NCI-H1694 treated with DMSO at 0.1 percent for 48 hours (cell line): ENCODE measurements around the gene AGPAT3.

Source experiments
- DNase-seq: peaks from one replicate; lab custom pipeline; 2025; lab: John Stamatoyannopoulos, UW

Gene AGPAT3

DNA sequence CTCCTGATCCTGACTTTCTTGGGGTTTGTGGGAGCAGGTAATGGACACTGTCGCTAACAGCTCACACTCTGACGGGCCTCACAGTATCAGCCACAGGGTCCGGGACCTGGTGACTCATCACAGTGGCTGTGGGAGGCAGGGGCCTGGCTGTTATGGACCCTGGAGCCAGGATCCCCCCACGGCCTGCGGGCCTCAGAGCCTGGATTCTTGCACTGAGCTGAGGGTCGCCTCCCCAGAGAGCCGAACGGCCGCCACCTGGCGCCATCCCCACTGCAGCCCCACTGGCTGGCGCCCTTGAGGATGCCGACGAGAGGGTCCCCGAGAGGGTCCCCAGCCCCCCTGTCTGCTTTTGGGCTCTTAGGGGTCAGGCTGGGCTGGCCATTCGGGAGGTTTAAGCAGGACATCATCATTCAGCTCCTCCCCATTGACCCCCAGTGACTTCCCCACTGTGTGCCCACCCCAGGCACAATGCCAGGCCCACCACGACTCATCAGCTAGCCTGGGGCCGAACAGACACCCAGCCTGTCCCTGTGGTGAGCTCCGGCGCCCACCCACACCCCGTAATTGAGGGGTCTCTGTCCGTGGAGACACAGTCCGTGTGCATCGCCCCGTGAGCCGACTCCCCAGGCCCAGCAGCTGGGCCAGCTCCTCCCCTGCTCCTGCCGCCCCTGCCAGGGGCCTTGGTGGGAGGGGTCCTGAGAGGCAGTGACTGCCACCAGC lies 116.3 kb downstream of the AGPAT3 start:
- DNase-seq: no peak

DNA sequence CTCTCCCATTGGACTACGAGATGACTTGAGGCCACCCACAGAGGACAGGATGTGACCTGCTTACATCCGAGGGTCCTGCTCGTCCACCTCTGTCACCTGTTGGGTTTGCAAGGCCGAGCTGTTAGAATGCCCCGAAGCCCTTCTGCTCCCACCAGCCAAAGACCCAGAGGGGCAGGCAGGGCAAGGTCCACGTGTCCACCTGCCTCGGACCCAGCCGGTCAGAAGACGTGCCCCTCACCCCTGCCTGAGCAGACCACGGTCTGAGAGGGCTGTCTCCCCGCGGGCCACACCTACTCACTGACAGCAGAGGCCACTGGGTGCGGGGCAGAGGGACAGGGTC lies 116.8 kb downstream of the AGPAT3 start:
- no peak for DNase-seq

DNA sequence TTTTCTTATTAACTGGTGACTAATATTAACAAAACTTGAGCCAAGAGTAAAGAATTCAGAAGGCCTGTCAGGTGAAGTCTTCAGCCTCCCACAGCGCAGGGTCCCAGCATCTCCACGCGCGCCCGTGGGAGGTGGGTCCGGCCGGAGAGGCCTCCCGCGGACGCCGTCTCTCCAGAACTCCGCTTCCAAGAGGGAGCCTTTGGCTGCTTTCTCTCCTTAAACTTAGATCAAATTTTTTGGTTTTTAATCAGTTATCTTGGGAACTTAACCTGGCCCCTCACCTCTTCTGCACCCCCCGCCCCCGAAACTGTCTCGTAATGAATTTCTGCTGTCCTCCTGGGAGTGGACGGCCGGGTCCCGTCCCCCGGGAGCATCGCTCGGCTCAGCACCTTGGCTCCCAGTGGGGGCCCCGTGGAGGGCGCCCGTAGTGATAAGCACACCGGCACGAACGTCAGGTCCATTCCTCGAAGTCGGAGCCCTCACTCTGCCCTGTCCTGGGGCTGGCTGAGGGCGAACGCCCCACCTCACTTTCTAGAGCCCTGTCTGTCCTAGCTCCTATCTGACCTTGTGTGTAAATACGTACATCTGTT lies 117.6 kb downstream of the AGPAT3 start:
- no peak for DNase-seq

DNA sequence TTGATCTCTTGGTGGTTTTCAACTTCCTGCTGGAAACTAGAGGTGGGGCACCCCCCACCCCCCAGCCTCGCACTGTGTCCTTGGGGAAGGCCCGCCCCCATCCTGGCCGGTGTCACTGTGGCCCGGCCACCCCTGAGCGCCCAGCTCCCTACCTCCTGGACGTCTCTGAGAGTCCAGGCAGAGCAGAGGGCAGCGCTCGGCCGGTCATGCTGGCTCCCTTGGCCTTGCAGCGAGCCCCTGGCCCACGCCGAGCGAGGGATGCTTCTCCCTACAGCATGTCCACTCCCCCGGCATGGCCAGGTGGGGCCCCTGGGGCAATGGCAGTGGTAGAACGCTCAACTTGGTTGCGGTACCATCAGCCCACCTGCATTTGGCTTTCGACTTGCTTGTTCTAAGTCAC lies 118.4 kb downstream of the AGPAT3 start:
- DNase-seq: no peak

DNA sequence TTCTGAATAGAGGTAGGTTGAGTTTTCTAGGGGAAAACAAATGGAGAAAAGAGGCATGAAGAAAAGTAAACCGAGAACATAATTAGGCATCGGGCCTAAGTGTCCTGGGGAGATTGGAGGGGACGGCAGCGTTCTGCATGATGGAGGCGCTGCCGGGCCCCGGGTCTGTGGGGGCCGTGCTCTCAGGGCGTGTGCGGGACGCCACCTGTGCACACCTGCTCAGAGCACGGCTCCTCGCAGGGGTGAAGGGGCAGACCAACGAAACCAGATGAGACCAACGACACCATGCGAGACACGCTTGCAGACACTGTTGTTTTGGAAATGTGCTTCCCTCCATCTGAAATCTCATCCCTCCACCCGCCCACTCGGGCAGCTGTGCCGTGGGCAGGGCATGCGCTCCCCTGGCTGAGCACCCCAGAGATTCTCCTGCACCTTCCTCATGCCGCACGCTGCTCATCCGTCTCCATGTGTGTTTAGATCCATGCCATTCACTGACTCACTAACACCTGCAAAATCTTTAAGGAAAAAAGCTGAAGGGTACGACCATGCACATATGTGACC lies 118.9 kb downstream of the AGPAT3 start:
- no peak for DNase-seq

DNA sequence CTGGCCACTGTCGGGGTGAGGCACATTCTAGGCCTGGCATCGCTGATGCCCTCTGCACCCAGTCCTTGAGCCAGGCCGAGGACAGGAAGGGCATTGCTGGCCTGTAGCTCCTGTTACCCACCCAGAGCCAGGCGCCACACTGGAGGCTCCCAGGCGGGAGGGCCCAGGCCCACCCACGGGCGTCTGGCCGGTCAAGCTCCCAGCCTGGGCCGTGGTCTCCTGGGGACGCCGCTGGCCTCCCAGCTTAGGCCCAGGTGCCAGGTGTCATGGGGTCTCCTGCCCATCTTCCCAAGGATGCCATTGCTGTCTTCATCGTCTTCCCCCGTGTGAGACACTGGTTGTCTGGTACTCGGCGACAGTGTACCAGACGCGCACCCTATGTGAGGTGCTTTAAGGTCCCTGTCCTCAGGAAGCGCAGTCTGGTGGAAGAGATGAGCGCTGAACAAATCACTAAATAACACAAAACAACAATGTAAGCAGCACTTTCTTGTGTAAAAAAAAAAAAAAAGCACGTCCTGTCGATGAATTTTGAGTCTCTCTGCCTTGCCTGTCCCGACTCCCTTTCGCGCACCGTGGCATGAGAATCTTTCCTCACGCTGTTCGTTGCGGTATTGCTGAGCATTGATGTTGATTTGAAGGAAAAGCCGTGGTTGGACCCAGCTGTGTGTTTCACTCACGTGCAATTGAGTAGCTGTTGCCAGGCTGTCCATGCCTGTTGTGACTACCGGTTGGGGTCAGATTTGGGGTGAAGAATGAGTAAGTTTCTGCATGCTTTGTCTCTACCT lies 120.1 kb downstream of the AGPAT3 start:
- no peak for DNase-seq

DNA sequence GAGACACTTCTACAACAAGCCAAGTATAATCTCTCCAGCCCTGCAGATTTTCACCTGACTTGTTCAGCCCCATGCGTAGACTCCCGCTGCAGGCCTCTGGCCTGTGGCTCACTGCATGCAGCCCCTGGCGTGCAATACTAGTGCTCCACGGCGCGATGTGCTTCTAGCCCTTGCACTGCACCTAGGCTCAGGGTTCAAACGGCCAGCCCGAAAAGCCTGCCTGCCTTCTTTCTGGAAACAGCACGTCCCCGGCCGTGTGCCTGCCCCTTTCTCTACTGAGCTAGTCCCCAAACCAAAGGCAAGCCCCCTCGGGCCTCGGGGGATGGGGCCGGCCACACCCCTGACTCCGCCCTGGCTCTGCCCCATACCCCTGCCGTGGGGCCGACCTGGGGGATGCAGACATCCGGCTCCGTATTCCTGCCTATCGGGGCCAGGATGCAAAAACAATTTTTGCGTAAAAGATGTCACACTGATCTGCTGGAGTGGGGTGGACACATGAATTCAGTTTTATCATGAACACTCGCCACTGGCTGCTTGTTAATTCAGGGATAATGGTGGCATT lies 120.7 kb downstream of the AGPAT3 start:
- DNase-seq: no peak

DNA sequence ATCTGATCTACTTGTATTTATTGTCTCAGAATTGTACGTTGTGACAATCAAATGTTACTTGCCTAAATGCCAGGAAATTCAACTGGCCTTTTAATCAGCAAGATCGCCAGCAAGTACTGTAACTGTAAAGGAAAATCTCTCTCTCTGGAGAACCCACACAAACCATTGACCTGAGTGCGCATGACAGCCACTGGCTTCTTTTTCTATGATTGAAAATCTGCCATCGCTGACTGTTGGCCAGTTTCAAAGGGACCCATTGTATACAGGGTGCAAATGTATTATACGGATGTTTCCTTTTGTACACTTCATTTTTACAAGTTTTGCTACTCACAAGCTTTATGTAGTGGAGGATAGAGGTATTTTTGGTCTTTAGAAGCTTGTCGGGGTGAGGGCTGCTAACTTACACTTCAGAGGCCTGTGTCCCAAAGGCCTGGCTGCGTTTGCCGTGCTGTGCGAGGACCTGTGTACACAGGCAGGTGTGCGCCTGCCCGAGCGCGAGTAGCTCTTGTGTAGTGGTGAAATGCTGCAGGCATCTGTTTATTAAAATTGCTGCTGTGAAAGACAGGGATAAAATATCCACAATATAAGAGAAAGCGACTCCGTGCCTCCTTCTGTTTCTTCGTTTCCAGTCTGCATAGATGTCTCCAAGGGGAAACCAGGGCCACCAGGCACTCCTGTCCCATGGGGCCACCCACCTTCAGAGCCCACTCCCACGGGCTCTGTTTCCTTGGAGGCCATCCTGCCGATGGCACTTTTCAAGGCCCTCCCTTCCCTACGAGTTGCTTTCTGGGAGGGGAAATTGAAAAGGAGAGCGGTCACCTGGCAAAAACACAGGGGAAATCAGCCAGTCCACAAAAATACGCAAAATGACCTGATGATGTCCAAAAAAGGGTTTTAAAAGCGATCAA lies 121.8 kb downstream of the AGPAT3 start:
- DNase-seq: no peak

DNA sequence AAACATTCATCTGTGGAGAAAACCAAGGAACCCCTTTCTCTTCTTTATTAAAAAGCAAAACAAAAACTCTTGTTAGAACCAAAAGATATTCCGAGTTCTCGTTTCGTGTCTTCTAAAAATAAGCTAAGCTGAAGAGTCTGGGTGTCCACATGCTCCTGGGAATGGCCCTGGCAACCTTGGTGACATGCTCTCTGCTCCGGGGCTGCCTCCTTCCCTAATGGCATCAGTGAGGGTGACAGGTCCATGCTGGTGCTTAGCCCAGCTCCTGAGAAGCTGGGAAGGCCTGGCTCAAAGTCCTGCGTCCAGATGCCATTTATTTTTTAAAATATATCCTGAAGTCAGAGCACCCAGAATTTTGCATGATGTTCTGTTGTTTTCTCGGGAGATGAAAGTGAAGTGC lies 122.5 kb downstream of the AGPAT3 start:
- no peak for DNase-seq

DNA sequence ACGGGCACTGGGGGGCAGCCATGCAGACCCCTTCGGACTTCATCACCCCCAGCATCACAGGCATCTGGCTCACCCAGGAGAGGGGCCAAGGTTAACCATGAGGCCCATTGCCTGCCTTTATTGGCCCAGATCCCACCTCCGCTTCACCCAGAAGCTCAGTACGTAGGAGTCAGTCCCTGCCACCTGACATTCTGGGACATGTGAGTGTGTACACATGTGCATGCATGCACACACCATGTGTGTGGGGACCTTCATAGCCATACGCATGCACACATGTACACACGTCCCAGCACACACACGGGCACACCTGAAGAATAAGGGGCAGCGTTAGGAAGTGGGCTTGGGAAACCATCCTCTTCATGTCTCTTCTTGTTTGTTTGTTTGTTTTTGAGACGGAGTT lies 123.0 kb downstream of the AGPAT3 start:
- DNase-seq: no peak

DNA sequence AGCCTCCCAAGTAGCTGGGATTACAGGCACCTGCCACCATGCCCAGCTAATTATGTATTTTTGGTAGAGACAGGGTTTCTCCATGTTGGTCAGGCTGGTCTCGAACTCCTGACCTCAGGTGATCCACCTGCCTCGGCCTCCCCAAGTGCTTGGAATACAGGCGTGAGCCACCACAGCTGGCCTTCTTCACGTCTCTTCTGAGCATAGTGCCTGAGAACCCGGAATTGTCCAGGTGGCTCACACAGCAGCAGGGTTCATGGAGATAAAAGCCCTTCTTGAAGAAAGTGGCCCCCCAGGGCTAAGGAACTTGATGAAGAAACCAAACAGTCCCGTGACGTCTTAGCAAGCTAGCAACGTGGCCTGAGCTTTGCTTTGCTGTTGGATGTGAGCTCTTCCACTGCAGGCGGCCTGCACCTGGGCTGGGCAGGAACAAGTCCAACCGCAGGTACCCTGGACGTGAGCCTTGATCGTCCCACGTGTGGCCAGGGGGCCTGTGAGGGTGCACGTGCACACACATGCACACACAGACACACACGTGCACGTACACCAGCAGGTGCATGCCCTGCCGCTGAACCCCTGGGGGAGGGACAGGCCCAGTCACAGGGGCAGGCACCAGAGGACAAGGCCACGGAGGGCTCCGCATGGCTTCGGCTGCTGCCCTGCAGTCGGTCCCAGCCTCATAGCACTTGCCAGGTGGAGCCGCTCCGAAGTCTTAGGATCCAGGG lies 123.6 kb downstream of the AGPAT3 start:
- no peak for DNase-seq

DNA sequence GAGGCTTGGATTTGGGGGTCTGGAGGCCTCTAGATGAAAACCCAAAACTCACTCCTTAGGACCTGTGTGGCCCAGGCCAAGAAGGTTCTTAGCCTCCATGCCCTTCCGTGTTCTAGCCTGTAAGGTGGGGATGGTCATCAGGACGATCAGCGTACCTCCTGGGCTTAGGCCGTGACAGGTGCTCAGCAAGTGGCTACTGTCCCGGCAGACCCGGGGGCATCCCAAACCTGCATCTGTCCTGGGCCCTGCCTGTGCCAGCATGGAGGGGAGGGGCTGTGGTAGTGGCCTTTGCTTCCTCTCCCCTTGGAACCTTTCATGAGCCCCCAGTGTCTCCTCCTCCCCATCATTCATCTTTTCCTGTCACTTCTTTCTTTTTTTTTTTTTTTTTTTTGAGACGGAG lies 124.4 kb downstream of the AGPAT3 start:
- DNase-seq: no peak

DNA sequence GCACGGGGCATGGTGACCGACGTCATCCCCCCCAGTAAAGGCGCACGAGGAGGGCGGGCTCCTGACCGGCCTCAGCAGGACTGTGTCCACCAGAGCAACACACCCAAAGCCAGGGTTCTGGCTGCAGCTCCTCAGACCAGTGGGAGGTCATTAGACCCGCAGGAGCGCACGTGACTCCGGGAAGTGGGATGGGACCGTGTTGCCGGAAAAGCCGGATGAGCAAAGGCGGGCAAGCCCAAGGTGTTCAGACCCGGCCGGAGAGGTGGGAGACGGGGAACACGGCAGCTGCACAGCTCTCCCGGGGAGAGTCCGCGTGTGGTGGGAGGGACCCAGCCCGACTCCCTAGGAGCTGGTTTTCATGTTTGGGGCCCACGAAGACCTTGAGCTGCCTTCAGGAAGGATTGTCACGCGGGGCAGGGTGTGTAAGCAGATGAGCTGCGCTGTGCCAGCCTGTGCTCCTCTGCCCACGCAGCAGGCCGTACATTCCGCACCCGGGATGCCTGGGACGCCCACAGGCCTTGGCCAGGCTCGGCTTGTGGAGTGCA lies 126.5 kb downstream of the AGPAT3 start:
- no peak for DNase-seq

DNA sequence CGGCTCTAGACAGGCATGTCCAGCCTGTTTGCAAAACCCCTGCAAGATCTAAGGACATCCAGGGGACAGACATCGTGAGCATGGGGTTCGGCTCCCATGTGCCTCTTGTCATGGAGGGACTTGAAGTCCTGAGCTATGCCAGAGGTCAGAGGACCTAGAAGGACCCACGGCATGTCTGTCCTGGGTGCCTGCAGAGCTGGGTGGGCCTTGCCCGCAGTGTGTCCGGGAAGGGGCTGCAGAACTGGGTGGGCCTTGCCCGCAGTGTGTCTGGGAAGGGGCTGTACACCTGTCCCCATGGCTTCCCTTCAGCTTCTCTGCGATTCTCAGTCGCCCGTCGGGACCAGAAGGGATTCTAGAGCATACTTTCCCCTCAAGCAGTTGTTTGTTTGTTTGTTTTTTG lies 127.1 kb downstream of the AGPAT3 start:
- no peak for DNase-seq

DNA sequence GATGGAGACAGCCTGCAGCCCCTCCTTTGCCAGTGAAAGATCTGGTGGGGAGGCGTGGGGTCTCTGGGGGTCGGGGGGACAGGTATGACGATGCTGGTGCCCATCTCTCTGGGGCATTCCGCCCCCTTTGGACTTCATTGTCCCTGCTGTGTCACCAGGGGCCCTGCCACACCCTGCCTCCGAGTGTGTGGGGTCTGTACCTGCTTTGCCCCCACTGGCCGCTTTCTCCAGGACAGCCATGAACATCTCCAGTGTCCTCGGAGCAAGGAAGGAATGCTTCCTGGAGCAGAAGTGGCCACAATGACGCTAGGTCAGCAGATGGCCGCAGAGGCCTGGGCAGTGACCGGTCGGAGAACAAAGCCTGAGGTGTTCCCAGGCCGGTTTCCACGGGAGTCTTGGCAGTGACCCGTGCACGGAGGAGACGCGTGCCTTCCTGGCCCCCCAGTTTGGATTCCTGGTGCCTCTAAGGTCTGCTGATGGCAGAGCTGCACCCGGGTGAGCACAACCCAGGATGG lies 128.5 kb downstream of the AGPAT3 start:
- DNase-seq: no peak

DNA sequence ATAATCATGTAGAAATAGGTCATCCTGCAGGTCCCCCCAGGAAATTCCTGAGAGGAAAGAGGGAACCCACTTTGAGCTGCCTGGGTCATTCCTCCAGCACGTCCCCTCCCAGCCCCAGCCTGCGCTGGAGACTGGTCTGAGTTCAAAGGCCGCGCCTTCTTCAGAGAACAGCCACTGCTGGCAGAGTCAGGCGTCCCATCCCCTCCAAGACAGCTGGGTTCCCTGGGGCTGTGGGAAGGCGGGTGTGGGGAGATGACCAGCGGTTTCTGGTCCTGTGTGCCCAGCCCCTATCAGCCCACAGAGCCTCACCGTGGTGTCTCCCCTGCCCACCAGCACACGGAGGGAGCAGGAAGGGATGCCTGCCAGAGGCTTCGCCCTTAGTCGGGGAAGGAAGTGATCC lies 129.1 kb downstream of the AGPAT3 start:
- no peak for DNase-seq

DNA sequence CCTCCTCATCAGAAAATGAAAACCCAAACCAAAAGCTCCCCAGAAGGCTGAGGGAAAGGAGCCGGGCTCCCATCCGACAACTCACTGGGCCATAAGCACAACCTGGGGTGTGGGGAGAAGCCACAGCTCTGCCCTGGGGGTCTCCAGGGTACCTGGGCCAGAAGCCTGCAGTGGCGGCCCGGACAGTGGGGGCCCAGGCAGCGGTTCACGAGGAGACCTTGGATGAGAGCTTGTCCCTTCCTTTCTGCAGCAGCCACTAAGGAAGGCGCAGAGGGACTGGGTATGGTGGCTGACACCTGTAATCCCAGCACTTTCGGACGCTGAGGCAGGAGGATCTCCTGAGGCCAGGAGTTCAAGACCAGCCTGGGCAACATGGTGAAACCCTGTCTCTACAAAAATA lies 129.6 kb downstream of the AGPAT3 start:
- DNase-seq: no peak

DNA sequence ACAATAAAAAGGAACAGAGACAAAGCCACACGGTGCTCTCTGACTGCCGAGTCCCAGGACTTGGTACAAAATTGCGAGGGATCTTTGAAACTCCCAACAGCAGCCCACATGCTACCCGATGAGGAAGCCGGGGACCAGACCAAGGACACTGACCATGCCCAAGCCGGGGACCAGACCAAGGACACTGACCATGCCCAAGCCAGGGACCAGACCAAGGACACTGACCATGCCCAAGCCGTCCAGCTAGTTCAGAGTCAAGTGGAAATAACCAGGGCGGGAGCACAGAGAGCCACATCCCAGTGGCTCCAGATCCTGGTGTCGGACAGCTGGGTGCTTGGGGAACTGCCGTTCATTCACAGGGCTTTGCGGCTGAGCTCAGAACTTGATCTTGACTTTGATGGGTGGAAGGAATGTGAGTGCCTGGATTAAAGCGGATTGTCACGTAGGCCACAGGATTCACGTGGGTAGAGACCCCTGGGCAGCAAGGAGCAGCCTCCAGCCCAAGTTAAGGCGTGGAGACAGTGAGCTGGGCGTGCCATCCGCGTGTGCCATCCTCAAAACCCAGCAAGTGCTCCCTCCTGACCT lies 130.6 kb downstream of the AGPAT3 start:
- no peak for DNase-seq

DNA sequence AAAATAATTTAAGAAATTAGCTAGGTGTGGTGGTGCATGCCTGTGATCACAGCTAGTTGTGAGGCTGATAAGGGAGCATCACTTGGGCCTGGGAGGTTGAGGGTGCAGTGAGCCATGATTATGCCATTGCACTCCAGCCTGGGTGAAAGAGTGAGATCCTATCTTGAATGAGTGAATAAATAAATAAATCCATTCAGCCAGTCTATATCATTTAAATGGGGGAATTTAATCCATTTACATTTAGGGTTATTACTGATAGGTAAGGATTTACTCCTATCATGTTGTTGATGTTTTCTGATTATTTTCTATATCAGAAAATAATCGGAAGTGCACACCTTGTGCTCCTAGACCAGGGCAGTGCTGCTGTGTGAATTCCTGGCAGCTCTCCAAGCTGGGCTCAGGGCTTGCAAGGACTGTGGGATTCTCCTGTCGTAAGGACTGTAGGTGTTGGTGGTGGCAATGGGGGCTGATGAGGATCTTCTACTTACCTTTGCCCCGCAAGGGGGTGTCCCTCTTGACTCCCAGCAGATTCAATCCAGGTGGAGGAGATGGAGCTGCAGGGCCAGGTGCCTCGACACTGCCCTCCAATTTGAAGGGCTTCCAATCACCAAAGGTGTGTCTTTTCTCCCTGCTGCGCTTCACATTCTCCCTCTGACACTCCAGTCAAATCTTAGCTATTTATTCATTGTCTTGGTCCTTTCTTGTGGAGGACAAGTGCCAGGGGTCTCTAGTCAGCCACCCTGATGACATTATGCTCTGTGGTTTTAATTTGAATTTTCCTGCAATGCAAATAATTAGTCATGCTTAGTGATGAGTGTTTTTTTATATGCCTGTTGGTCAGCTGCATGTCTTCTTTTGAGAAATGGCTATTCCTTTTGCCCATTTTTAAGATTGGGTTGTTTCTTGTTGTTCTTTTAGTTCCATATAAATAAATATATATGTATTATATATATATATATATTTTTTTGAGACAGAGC lies 133.0 kb downstream of the AGPAT3 start:
- DNase-seq: no peak
